Ovary (tissue), 3 donors: ENCODE data around the gene KLRC2.

Experiments used
- CTCF ChIP-seq, 3 donors: fragments of 450-650 bp in 2 of 3; fragments of 200-600 bp in 1 of 3; IDR thresholded peaks; one replicate each; pipeline versions ENCODE4 v1.5.1 to v1.8.0; 2016 to 2022; ENCODE audit warnings: antibody characterized with exemption in 3 of 3, mild to moderate bottlenecking in 1 of 3
- EP300 ChIP-seq: sonication (generic); formaldehyde crosslinking; IDR thresholded peaks from one replicate; pipeline ENCODE4 v1.6.1; 2017; ENCODE audit warnings: antibody characterized with exemption
- POLR2A ChIP-seq: fragments of 450-650 bp; IDR thresholded peaks from one replicate; pipeline ENCODE4 v1.6.1; 2017; ENCODE audit warnings: antibody characterized with exemption, mild to moderate bottlenecking, moderate library complexity
- donor health status: DM: no; HTN: no; CAD: no.

DNA sequence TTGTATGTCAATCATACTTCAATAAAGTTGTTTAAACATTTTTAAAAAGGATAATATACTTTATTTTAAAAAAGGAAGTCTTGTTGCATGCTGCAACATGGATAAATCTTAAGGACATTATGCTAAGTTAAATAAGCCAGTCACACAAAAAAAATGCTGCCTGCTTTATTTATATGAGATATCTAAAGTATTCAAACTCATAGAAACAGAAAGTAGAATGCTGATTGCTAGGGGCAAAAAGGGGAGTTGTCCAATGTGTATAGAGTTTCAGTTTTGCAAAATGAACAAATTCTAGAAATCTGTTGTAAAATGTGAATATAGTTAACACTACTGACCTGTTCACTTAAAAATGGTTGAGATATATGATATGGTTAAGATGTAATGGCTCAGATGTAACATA is 35.0 kb downstream of the KLRC2 start:
- TF ChIP-seq CTCF (IDR thresholded peaks at IDR 0.05) (no peak), POLR2A (no peak), EP300 (no peak)
